GM20000 (cell line): ENCODE data around the gene PEMT.
A peak's percentile ranks its signal among the peaks of the same experiment; 100 is the strongest.

Experiments used
- DNase-seq: peaks from one replicate; pipeline ENCODE4 v3.0.0; 2012; ENCODE audit warnings: low spot score
- TF ChIP-seq, protein P1 (sequence below): IDR thresholded peaks from 2 replicates; pipeline ENCODE4 v1.5.1; 2012; ENCODE audit warnings: mild to moderate bottlenecking, control low read depth; ENCODE audit errors: extremely low read depth, missing control alignments

PEMT gene

DNA sequence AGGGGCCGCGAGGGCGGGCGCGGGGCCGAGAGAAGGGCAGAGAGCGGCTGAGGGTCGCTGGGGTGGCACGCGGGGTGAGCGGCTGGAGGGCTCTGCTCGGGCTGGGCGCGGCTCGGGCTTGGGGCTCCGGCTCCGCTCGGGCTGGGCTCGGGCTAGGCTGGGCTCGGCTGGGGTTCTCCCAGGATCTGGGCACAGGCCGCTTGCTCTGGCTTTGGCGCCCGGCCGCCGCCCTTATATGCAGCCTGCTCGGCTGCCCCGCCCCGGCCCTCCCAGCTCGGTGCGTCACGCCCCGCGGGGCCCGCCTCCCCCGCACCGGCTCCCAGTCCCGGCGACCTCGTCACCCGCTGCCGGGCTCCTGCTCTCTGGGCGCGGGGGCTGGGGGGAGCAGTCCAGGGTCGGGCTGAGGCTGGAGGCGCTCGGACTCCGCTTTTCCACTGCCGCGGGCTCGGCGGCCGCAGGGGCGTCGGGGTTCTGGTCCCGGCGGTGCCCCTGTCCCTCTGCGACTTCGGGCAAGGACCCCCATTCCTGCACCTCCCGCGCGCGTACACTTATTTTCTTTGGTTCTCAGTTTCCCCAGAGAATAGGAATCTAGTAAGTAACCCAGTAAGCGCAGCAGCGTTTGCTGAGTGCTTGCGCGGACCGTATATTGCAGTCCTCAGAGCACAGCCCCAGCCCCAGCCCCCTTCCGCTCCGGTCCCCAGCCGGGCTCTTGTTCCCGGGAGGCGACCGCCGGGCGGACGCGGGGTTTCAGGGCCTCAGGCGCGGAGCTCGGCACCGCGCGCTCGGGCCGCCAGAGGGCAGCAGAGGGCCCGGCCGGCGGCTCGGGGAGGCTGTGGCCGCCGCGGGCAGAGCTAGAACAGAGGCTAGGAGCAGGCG is 95.1 kb downstream of the PEMT start, which contains the start of gene RASD1:
TSS of gene RASD1 (minus strand) at position 207 of the 876 bp plus-strand sequence. CDS start 214 bp downstream, outside the sequence.
- DNase-seq: peak; percentile 97
- TF ChIP-seq, protein P1, sequence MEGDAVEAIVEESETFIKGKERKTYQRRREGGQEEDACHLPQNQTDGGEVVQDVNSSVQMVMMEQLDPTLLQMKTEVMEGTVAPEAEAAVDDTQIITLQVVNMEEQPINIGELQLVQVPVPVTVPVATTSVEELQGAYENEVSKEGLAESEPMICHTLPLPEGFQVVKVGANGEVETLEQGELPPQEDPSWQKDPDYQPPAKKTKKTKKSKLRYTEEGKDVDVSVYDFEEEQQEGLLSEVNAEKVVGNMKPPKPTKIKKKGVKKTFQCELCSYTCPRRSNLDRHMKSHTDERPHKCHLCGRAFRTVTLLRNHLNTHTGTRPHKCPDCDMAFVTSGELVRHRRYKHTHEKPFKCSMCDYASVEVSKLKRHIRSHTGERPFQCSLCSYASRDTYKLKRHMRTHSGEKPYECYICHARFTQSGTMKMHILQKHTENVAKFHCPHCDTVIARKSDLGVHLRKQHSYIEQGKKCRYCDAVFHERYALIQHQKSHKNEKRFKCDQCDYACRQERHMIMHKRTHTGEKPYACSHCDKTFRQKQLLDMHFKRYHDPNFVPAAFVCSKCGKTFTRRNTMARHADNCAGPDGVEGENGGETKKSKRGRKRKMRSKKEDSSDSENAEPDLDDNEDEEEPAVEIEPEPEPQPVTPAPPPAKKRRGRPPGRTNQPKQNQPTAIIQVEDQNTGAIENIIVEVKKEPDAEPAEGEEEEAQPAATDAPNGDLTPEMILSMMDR: peak; percentile 93

DNA sequence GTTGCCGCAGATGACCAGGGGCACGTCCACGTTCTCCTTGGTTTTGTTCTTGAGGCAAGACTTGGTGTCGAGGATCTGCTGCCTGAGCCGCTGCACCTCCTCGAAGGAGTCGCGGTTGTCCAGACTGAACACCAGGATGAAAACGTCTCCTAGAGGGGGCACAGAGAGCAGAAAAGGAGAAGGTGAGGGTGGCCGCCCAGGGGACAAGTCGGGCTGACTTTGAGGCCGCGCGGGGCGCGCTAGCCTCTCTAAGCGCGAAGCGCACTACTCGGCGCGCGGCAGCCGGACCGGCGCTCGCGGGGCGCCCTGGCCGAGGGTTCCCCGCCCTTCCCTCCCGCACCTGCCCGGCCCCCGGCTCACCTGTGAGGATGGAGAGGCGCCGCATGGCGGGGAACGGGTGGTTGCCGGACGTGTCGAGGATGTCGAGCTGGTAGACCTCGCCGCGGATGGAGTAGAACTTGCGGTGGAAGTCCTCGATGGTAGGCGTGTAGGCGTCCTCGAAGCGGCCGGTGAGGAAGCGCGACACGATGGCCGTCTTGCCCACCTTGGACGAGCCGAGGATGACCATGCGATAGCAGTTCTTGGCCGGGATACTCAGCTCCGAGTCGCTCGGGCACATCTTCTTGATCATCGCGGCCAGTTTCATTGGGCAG is 95.8 kb downstream of the PEMT start:
- TF ChIP-seq, protein P1: no peak
- peak; percentile 75 for DNase-seq

DNA sequence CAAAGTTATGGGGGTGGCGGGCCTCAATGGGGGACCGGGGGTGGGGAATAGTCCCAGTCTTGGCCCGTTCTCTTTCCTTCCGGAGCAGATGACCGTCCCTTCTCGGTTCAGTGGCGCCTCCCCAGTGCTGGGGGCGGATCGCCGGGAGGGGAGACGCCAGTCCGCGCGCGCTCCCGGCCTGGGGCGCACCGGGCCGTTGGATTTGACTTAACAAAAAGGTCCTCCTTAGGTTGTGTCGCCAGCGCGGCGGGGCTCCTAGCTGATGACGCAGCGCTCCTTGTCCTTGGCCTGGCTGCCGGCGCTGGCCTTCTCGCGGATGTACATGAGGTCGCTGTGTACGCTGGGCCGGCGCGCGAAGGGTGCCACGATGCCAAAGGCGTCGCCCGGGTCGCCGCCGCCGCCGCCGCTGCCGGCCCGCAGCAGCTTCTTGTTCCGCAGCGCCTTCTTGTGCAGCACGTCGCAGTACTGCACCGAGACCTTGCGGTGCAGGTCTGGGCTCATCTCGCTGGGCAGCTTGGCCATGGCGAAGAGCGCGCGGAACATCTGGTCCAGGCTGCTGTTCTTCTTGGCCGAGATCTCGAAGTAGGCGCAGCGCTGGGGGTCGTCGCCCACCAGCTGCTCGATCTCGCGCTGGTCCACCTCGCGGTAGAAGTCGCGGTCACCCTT is 96.5 kb downstream of the PEMT start:
- TF ChIP-seq, protein P1: no peak
- DNase-seq: no peak

DNA sequence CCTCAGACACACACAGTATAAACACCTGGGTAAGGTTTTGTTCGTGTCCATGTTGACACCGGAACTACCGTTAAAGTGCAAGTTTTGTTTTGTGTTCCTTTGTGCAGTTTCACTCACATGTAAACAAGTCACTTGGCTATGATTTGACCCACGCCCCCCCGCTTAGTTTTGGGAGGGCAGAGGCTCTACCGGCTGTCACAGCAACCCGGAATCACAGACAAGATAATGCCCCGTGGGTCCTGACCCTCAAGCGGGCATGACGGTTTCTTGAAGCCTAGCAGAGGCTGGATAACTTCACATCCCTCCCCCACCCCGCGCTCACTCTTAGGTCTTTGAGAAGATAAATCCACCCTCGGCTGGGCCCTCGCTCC is 97.0 kb downstream of the PEMT start:
- TF ChIP-seq, protein P1: no peak
- DNase-seq: no peak

DNA sequence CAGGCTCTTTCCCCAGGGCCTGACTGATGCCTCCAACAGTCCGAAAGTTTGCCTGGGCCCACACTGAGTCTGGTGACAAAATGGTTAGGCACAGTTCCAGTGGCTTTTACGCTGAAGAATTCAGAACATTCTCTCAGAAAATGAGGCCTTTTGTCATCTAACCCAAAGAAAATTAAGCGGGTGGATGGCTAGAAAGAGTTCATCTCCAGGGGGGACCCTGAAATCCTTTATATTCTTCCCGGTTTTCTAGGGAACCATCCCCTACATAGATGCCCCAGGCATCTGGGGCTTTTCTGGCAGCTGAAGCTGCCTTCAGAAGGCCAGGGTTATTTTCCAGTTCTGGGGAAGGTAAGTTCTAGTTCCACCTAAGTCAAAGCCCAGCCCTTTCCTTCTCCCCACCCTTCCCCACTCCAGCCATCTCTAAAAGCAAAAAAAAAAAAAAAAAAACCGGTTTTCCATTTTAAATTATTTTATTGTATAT is 97.5 kb downstream of the PEMT start:
- TF ChIP-seq, protein P1: no peak
- no peak for DNase-seq

DNA sequence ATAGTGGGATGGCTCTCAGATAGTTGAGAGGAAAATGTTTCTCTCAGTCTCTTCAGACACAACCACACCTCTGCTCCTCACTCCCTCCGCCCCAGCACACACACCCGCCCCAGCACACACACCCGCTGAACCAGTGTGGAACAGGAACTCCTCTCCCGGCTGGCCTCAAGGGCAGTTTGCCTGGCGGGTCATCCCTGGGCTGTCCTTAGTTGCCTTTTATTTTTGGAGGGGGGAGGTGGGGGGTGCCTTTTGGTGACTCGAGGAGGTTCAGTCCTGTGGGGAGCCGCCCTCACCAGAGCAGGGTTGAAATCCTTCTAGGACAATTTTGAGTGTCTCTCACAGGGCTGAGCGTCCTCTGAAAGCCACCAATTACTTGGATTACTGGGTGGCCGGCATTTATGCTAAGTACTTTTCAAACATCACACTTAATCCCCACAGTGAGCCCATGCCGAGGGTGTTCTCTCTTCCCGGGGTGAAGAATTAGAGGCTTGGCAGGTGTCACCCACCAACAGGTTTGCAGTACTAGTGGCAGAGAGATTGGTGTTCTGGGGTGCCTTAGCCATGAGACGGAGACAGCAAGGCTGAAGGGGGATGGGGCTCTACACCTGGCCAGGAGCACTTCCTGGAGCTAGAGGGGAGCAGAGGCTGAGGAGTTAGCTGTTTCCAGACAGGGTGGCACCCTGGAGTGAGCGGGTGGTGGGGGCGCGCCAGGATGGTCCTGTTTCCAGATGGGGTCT is 98.1 kb downstream of the PEMT start:
- TF ChIP-seq, protein P1: no peak
- DNase-seq: no peak
